ENCODE data around the gene LCP1. TPM values are rescaled to one million over a fixed set of nuclear protein-coding genes. Genes with fewer than 3 reads are reported as not detected.

LCP1 gene
- polyA plus RNA-seq, 2 donors = 3.1 to 7.6 TPM

DNA sequence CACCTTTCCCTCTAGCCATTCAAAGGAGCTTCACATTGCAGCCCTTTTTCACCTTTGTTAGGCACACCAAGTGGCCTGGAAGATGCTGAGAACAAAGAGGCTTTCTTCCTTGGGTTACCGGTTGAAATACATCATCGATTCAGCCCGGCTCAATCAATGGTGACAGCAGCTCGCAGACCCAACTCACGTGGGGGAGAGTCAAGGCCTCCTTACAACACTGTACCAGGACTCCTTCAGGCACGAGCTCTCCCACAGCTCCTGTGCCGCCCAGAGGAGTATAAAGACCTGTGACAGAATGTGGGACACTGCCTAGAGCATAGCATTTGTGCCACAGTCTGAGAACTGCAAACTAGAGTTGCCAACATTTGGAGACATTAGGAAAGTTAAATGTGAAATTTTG is 25.9 kb upstream of the LCP1 start:
- H3K27ac ChIP-seq (ENCODE audit: low read depth in 2 of 2, low read length in 1 of 2) = no peak overlapping the region
- H3K27me3 ChIP-seq (ENCODE audit: control insufficient read depth in 1 of 2, insufficient read depth in 2 of 2, low read length in 2 of 2) = no peaks in the 10 kb centered on the region
- peaks cover 0 to 4% of the 10 kb centered on the region in 2 donors for H3K4me1 ChIP-seq (ENCODE audit: control insufficient read depth in 2 of 2, insufficient read depth in 2 of 2, low read length in 1 of 2)
- WGBS, 2 donors = 77 to 85% methylated on average over 7 of the region's 7 CpGs
- H3K4me3 ChIP-seq (ENCODE audit: low read depth in 1 of 2, low read length in 2 of 2) = no peak overlapping the region
- no peaks in the 10 kb centered on the region for H3K9me3 ChIP-seq (ENCODE audit: control insufficient read depth in 2 of 2, insufficient read depth in 1 of 2, low read depth in 1 of 2, low read length in 1 of 2)
- H3K36me3 ChIP-seq (ENCODE audit: control insufficient read depth in 2 of 2, insufficient read depth in 2 of 2, low read length in 1 of 2) = no peaks in the 10 kb centered on the region

DNA sequence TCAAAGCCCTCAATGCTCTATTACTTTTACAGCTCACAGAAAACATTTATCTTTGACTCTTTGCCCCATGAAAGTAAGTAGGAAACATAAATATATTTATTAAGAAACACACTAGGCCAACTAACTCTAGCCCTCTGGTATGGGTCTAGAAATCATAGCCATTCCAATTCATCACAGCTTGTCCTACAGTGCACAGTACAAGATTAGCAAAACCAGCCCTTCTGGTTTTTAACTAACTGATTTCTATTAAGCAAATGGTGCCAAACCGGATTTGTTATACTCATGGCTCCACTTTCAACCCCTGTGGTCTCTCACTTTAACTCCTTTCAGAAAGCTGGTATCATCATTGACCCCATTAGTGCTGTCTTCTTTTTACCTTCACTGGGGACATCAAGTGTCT is 24.2 kb upstream of the LCP1 start:
- WGBS, 2 donors = 45 to 51% methylated on average over 1 of the region's 1 CpG
- Histone ChIP-seq H3K4me3 (ENCODE audit: low read depth in 1 of 2, low read length in 2 of 2) (no peak overlapping the region), H3K27ac (ENCODE audit: low read depth in 2 of 2, low read length in 1 of 2) (no peak overlapping the region), H3K9me3 (ENCODE audit: control insufficient read depth in 2 of 2, insufficient read depth in 1 of 2, low read depth in 1 of 2, low read length in 1 of 2) (no peaks in the 10 kb centered on the region), H3K36me3 (ENCODE audit: control insufficient read depth in 2 of 2, insufficient read depth in 2 of 2, low read length in 1 of 2) (no peaks in the 10 kb centered on the region), H3K27me3 (ENCODE audit: control insufficient read depth in 1 of 2, insufficient read depth in 2 of 2, low read length in 2 of 2) (no peaks in the 10 kb centered on the region), H3K4me1 (ENCODE audit: control insufficient read depth in 2 of 2, insufficient read depth in 2 of 2, low read length in 1 of 2) (no peaks in the 10 kb centered on the region)

DNA sequence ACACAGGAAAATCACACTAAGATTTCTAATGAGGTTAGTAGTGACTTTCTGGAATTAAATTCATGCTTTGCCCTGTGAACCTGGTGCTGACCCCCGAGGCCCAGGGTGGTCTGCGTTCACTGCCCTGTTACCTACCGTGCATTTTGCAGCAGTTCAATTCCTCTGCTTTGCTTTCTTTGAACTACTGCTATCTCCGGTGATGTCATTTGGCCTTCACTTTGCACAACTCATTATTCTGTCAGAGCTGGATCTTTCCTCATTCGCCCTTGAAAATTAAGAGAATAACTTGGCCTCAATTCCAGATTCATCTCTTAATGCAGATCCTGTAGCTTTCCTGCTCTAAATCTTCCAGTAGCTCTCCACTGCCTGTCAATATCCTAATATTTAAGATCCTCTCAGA is 21.0 kb upstream of the LCP1 start:
- Histone ChIP-seq H3K36me3 (ENCODE audit: control insufficient read depth in 2 of 2, insufficient read depth in 2 of 2, low read length in 1 of 2) (no peaks in the 10 kb centered on the region), H3K27ac (ENCODE audit: low read depth in 2 of 2, low read length in 1 of 2) (no peak overlapping the region), H3K4me3 (ENCODE audit: low read depth in 1 of 2, low read length in 2 of 2) (no peak overlapping the region), H3K4me1 (ENCODE audit: control insufficient read depth in 2 of 2, insufficient read depth in 2 of 2, low read length in 1 of 2) (no peaks in the 10 kb centered on the region), H3K27me3 (ENCODE audit: control insufficient read depth in 1 of 2, insufficient read depth in 2 of 2, low read length in 2 of 2) (no peaks in the 10 kb centered on the region), H3K9me3 (ENCODE audit: control insufficient read depth in 2 of 2, insufficient read depth in 1 of 2, low read depth in 1 of 2, low read length in 1 of 2) (no peaks in the 10 kb centered on the region)
- WGBS, 2 donors = 83 to 84% methylated on average over 5 of the region's 5 CpGs

- Histone ChIP-seq H3K9me3 (ENCODE audit: control insufficient read depth in 2 of 2, insufficient read depth in 1 of 2, low read depth in 1 of 2, low read length in 1 of 2) (no peaks in the 10 kb centered on the region), H3K36me3 (ENCODE audit: control insufficient read depth in 2 of 2, insufficient read depth in 2 of 2, low read length in 1 of 2) (no peaks in the 10 kb centered on the region)
- 71 to 80% methylated on average over 3 of the region's 3 CpGs for WGBS, 2 donors
Observed at GRCh38 chr13:46202188-46202795, 20.3 kb upstream of the LCP1 start.

DNA sequence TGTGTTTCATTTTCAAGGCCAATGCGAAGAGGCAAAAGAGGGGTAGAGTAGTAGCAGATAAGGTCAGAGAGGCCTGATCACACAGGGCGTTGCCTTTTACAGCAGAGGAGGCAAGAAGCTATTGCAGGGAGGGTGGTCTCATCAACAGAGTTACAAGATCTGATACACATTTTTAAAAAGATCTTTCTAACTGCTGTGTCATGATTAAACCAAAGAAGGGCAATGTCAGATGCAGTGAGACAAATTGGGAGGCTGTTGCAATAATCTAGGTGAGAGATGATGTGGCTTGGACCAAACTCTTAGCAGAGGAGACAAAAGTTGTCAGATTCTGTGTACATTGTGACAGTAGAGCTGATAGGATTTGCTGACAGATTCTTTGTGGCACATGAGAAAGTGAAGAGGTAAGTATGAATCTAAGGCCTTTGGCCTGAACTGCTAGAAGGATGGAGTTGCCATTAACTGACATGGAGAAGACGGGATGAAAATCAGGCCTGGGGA is 16.8 kb upstream of the LCP1 start:
- 89 to 90% methylated on average over 3 of the region's 3 CpGs for WGBS, 2 donors
- H3K27ac ChIP-seq (ENCODE audit: low read depth in 2 of 2, low read length in 1 of 2) = no peak overlapping the region
- H3K4me3 ChIP-seq (ENCODE audit: low read depth in 1 of 2, low read length in 2 of 2) = no peak overlapping the region
- no peaks in the 10 kb centered on the region for H3K27me3 ChIP-seq (ENCODE audit: control insufficient read depth in 1 of 2, insufficient read depth in 2 of 2, low read length in 2 of 2)
- H3K36me3 ChIP-seq (ENCODE audit: control insufficient read depth in 2 of 2, insufficient read depth in 2 of 2, low read length in 1 of 2) = no peaks in the 10 kb centered on the region
- no peaks in the 10 kb centered on the region for H3K4me1 ChIP-seq (ENCODE audit: control insufficient read depth in 2 of 2, insufficient read depth in 2 of 2, low read length in 1 of 2)
- no peaks in the 10 kb centered on the region for H3K9me3 ChIP-seq (ENCODE audit: control insufficient read depth in 2 of 2, insufficient read depth in 1 of 2, low read depth in 1 of 2, low read length in 1 of 2)

More at GRCh38 chr13:46202188-46202795, 20.3 kb upstream of the LCP1 start:
- H3K4me3 ChIP-seq (ENCODE audit: low read depth in 1 of 2, low read length in 2 of 2) = no peak overlapping the region
- H3K27me3 ChIP-seq (ENCODE audit: control insufficient read depth in 1 of 2, insufficient read depth in 2 of 2, low read length in 2 of 2) = no peaks in the 10 kb centered on the region
- H3K4me1 ChIP-seq (ENCODE audit: control insufficient read depth in 2 of 2, insufficient read depth in 2 of 2, low read length in 1 of 2) = no peaks in the 10 kb centered on the region
- no peak overlapping the region for H3K27ac ChIP-seq (ENCODE audit: low read depth in 2 of 2, low read length in 1 of 2)

DNA sequence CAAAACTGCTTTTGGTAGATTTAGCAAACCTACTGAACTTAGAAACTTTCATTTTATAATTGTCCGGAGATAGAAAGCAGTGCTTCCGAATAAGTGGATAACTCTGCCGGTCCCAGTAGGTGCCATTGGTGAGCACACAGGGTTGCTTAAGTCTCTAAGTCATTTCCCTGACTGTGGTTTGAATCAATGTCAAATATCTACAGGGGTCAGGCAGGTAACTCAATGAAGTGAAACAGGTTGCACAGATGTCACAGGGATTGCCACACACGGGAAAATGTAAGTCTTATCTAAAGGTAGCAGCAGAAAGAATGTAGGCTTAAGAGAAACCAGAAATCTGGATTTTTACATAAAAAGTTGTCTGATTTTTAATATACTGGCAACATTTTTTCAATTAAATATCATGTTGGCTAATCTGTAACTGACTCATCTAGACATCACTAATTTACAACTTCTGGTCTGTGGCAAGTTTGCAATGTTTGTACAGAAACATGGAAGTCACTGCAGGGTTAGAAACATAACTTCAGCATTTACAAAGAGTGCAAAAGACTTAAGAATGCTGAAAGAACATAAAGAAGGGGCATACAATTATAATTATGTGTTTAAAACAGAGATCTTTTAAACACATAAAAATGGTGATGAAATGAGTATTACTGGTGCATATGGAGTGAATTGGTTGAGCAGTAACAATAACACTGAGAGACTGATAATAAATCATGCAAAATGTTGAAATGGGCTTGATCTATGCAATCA is 15.5 kb upstream of the LCP1 start:
- Histone ChIP-seq H3K4me3 (ENCODE audit: low read depth in 1 of 2, low read length in 2 of 2) (no peak overlapping the region), H3K27ac (ENCODE audit: low read depth in 2 of 2, low read length in 1 of 2) (no peak overlapping the region), H3K36me3 (ENCODE audit: control insufficient read depth in 2 of 2, insufficient read depth in 2 of 2, low read length in 1 of 2) (no peaks in the 10 kb centered on the region), H3K27me3 (ENCODE audit: control insufficient read depth in 1 of 2, insufficient read depth in 2 of 2, low read length in 2 of 2) (no peaks in the 10 kb centered on the region), H3K4me1 (ENCODE audit: control insufficient read depth in 2 of 2, insufficient read depth in 2 of 2, low read length in 1 of 2) (no peaks in the 10 kb centered on the region), H3K9me3 (ENCODE audit: control insufficient read depth in 2 of 2, insufficient read depth in 1 of 2, low read depth in 1 of 2, low read length in 1 of 2) (no peaks in the 10 kb centered on the region)
- 72 to 80% methylated on average over 4 of the region's 4 CpGs for WGBS, 2 donors

- WGBS, 2 donors = 92 to 94% methylated on average over 1 of the region's 1 CpG
- Histone ChIP-seq H3K27ac (ENCODE audit: low read depth in 2 of 2, low read length in 1 of 2) (no peak overlapping the region), H3K4me1 (ENCODE audit: control insufficient read depth in 2 of 2, insufficient read depth in 2 of 2, low read length in 1 of 2) (no peaks in the 10 kb centered on the region), H3K36me3 (ENCODE audit: control insufficient read depth in 2 of 2, insufficient read depth in 2 of 2, low read length in 1 of 2) (no peaks in the 10 kb centered on the region), H3K27me3 (ENCODE audit: control insufficient read depth in 1 of 2, insufficient read depth in 2 of 2, low read length in 2 of 2) (no peaks in the 10 kb centered on the region), H3K4me3 (ENCODE audit: low read depth in 1 of 2, low read length in 2 of 2) (no peak overlapping the region), H3K9me3 (ENCODE audit: control insufficient read depth in 2 of 2, insufficient read depth in 1 of 2, low read depth in 1 of 2, low read length in 1 of 2) (no peaks in the 10 kb centered on the region)
Observed at GRCh38 chr13:46195016-46195415, 13.0 kb upstream of the LCP1 start.

DNA sequence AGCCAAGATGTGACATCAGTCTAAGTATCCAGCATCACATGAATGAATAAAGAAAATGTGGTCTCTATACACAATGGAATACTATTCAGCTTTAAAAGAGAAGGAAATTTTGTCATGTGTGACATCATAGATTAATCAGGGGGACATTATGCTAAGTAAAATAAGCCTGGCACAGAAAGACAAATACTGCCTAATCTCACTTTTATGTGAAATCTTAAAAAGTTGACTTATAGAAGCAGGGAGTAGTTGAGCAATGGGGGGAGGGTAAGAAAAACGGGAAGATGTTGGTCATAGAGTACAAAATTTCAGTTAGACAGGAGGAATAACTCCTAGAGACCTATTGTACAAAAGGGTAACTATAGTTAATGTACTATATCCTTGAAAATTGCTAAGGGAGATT is 10.4 kb upstream of the LCP1 start:
- no peak overlapping the region for H3K4me3 ChIP-seq (ENCODE audit: low read depth in 1 of 2, low read length in 2 of 2)
- H3K27ac ChIP-seq (ENCODE audit: low read depth in 2 of 2, low read length in 1 of 2) = no peak overlapping the region
- WGBS, 2 donors = 20 to 25% methylated on average over 1 of the region's 1 CpG
- H3K27me3 ChIP-seq (ENCODE audit: control insufficient read depth in 1 of 2, insufficient read depth in 2 of 2, low read length in 2 of 2) = no peaks in the 10 kb centered on the region
- H3K4me1 ChIP-seq (ENCODE audit: control insufficient read depth in 2 of 2, insufficient read depth in 2 of 2, low read length in 1 of 2) = no peaks in the 10 kb centered on the region
- no peaks in the 10 kb centered on the region for H3K36me3 ChIP-seq (ENCODE audit: control insufficient read depth in 2 of 2, insufficient read depth in 2 of 2, low read length in 1 of 2)
- no peaks in the 10 kb centered on the region for H3K9me3 ChIP-seq (ENCODE audit: control insufficient read depth in 2 of 2, insufficient read depth in 1 of 2, low read depth in 1 of 2, low read length in 1 of 2)

DNA sequence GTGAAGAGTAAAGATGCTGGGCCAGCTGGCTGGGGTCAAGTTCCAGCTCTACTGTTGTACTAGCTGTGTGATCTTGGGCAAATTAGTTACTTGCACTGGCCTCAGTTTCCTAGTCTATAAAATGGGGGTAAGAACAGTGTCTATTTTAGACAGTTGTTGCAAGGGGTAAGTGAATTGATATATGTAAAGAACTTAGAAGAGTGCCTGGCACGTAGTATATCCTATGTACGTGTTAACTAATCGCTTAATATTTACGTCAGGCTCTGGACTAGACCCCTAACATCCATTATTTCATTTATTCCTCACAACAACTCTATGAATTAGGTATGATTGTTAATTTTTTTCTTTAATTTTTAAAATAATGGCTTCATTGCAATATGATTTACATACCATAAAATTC is 3.7 kb upstream of the LCP1 start:
- Histone ChIP-seq H3K36me3 (ENCODE audit: control insufficient read depth in 2 of 2, insufficient read depth in 2 of 2, low read length in 1 of 2) (no peaks in the 10 kb centered on the region), H3K27ac (ENCODE audit: low read depth in 2 of 2, low read length in 1 of 2) (no peak overlapping the region), H3K27me3 (ENCODE audit: control insufficient read depth in 1 of 2, insufficient read depth in 2 of 2, low read length in 2 of 2) (no peaks in the 10 kb centered on the region), H3K9me3 (ENCODE audit: control insufficient read depth in 2 of 2, insufficient read depth in 1 of 2, low read depth in 1 of 2, low read length in 1 of 2) (no peaks in the 10 kb centered on the region), H3K4me1 (ENCODE audit: control insufficient read depth in 2 of 2, insufficient read depth in 2 of 2, low read length in 1 of 2) (no peaks in the 10 kb centered on the region), H3K4me3 (ENCODE audit: low read depth in 1 of 2, low read length in 2 of 2) (no peak overlapping the region)
- 80 to 89% methylated on average over 4 of the region's 4 CpGs for WGBS, 2 donors

- Histone ChIP-seq H3K9me3 (ENCODE audit: control insufficient read depth in 2 of 2, insufficient read depth in 1 of 2, low read depth in 1 of 2, low read length in 1 of 2) (no peaks in the 10 kb centered on the region), H3K4me1 (ENCODE audit: control insufficient read depth in 2 of 2, insufficient read depth in 2 of 2, low read length in 1 of 2) (no peaks in the 10 kb centered on the region), H3K27ac (ENCODE audit: low read depth in 2 of 2, low read length in 1 of 2) (no peak overlapping the region), H3K27me3 (ENCODE audit: control insufficient read depth in 1 of 2, insufficient read depth in 2 of 2, low read length in 2 of 2) (no peaks in the 10 kb centered on the region), H3K4me3 (ENCODE audit: low read depth in 1 of 2, low read length in 2 of 2) (no peak overlapping the region), H3K36me3 (ENCODE audit: control insufficient read depth in 2 of 2, insufficient read depth in 2 of 2, low read length in 1 of 2) (no peaks in the 10 kb centered on the region)
- 48 to 49% methylated on average over 6 of the region's 6 CpGs for WGBS, 2 donors
Observed at GRCh38 chr13:46184277-46184699, 2.3 kb upstream of the LCP1 start.
